ENCODE measurements around the gene SHOC2.

DNA sequence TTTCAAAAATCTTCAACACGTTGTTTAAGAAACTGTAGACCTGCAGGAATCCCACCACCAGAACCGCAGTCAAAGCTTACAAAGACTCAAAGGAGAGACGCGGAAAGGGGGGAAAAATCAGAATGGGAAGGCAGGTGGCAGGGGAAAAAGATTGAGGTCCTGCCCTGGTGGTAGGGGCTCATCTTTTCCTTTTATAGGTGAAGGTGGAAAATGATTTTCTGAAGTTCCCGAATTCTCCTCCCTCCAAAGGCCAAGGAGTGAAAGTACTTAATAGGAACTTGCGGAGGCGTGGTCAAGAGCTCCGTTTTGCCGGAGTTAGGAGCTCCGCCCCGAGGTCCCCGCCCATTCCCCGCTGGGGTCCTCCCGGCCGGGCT is 1.1 kb upstream of the SHOC2 start:
- TF ChIP-seq CTCF (IDR thresholded peaks at IDR 0.05; ENCODE audit: low read length) (no peak), EZH2 (IDR thresholded peaks at IDR 0.05; ENCODE audit: borderline replicate concordance, low read length) (no peak)

All from OCI-LY1 (cell line).